A549 (cell line): ENCODE results near the gene BMPR2. TPM values are rescaled to one million over a fixed set of nuclear protein-coding genes. Genes with fewer than 3 reads are reported as not detected.
A peak's percentile ranks its signal among the peaks of the same experiment; 100 is the strongest.

Source experiments
- ATAC-seq, 2 experiments: fragments of 200-7000 bp in 1 of 2; fragments of >200 bp in 1 of 2; cut with Nextera tagmentation in 1 of 2; cut with Tn5 transposase in 1 of 2; 3 replicates each; pipeline versions ENCODE4 v1.8.0 to v1.9.1; 2018 to 2020; ENCODE audit warnings: mild to moderate bottlenecking in 1 of 2, moderate library complexity in 1 of 2
- CTCF ChIA-PET: fragments of 300-600 bp; sonication (Branson Sonifier 250); formaldehyde crosslinking; extraction: SDS; loops from one replicate; lab custom pipeline; 2021; ENCODE audit warnings: antibody characterized with exemption, inconsistent platforms; lab: Yijun Ruan, JAX
- POLR2A ChIA-PET: fragments of 350-600 bp; formaldehyde crosslinking; extraction: SDS; loops from one replicate; lab custom pipeline; 2021; ENCODE audit warnings: antibody characterized with exemption, inconsistent platforms; lab: Yijun Ruan, JAX
- DNase-seq, 2 experiments: peaks; one replicate each; pipeline versions ENCODE4 v3.0.0 to v3.0.0-alpha.2; 2011 to 2016; ENCODE audit warnings: low read depth in 1 of 2, low spot score in 1 of 2
- FAIRE-seq: peaks from 2 replicates; lab custom pipeline; 2011; peaks lifted over from hg19 to GRCh38; lab: Jason Lieb, UNC
- H3K27ac ChIP-seq, 2 experiments: fragments of >200 bp; sonication (Bioruptor Twin); formaldehyde crosslinking; 3 replicates each; pipeline ENCODE4 v1.5.1; 2016 to 2017
- H3K4me1 ChIP-seq: fragments of >200 bp; sonication (Bioruptor Twin); formaldehyde crosslinking; 3 replicates; pipeline ENCODE4 v1.6.1; 2016
- H3K4me2 ChIP-seq: fragments of >200 bp; sonication (Bioruptor Twin); formaldehyde crosslinking; 3 replicates; pipeline ENCODE4 v1.6.1; 2016
- H3K4me3 ChIP-seq: fragments of >200 bp; sonication (Bioruptor Twin); formaldehyde crosslinking; 3 replicates; pipeline ENCODE4 v1.5.1; 2016
- H3K9me3 ChIP-seq: fragments of >200 bp; sonication (Bioruptor Twin); formaldehyde crosslinking; 3 replicates; pipeline ENCODE4 v1.6.1; 2016
- CBX2 ChIP-seq: fragments of 200-600 bp; sonication (generic); IDR thresholded peaks from 2 replicates; pipeline ENCODE4 v1.6.1; 2016; ENCODE audit warnings: low read depth, mild to moderate bottlenecking, borderline replicate concordance
- FOSB ChIP-seq: fragments of 250-450 bp; sonication (Bioruptor Pico); IDR thresholded peaks from 2 replicates; pipeline ENCODE4 v1.5.0; 2020; ENCODE audit warnings: mild to moderate bottlenecking, moderate library complexity
- HEYL ChIP-seq: fragments of 250-450 bp; sonication (Bioruptor Pico); IDR thresholded peaks from 2 replicates; pipeline ENCODE4 v1.8.0; 2021; ENCODE audit warnings: mild to moderate bottlenecking, moderate library complexity
- HOXA7 ChIP-seq: fragments of 250-450 bp; sonication (Bioruptor Pico); IDR thresholded peaks from 2 replicates; pipeline ENCODE4 v1.5.0; 2020; ENCODE audit warnings: mild to moderate bottlenecking, moderate library complexity
- HOXB13 ChIP-seq: fragments of 250-450 bp; sonication (Bioruptor Pico); IDR thresholded peaks from 2 replicates; pipeline ENCODE4 v1.5.0; 2020; ENCODE audit warnings: low read depth, mild to moderate bottlenecking, moderate library complexity
- JUN ChIP-seq, 2 experiments: fragments of >200 bp; sonication (Bioruptor Twin); formaldehyde crosslinking; IDR thresholded peaks; 2 replicates in 1 of 2; 3 replicates in 1 of 2; pipeline ENCODE4 v1.6.1; 2016 to 2017
- MAFK ChIP-seq: fragments of 450-650 bp; IDR thresholded peaks from 2 replicates; pipeline ENCODE4 v1.6.1; 2014; ENCODE audit not compliant: partially characterized antibody
- NR3C1 ChIP-seq: fragments of >200 bp; sonication (Bioruptor Twin); formaldehyde crosslinking; IDR thresholded peaks from 3 replicates; pipeline ENCODE4 v1.6.1; 2017
- PHF8 ChIP-seq: fragments of 200-600 bp; sonication (generic); IDR thresholded peaks from 2 replicates; pipeline ENCODE4 v1.6.1; 2016; ENCODE audit warnings: low read depth, mild to moderate bottlenecking, antibody characterized with exemption, moderate library complexity, borderline replicate concordance
- POLR2A ChIP-seq: IDR thresholded peaks from 2 replicates; pipeline ENCODE4 v1.6.1; 2012; ENCODE audit warnings: mild to moderate bottlenecking, low read length
- RCOR1 ChIP-seq: fragments of 150-350 bp; IDR thresholded peaks from 2 replicates; pipeline ENCODE4 v1.6.1; 2014; ENCODE audit warnings: antibody characterized with exemption, low read length, low read depth
- RFX5 ChIP-seq: fragments of 450-650 bp; IDR thresholded peaks from 2 replicates; pipeline ENCODE4 v1.7.1; 2014; ENCODE audit warnings: antibody characterized with exemption, mild to moderate bottlenecking, moderate library complexity
- WGBS: methylation state at CpG from one replicate; pipeline ENCODE4 v1.1.6; 2017; ENCODE audit errors: missing lambda C conversion rate; 5-methylcytosine and 5-hydroxymethylcytosine counted together
- polyA plus RNA-seq, 4 experiments: library from polyadenylated mRNA; depleted of rRNA in 3 of 4; stranded (reverse); fragments of >200 nt; fragmentation: RNase III in 1 of 4; extraction: RNeasy Plus Mini Kit Qiagen cat#74134 plus additional on column Dnase treatment in 1 of 4; gene quantifications; 2 replicates in 3 of 4; 3 replicates in 1 of 4; pipeline ENCODE4 v1.2.3, GENCODE V29; 2011 to 2017
- TF ChIP-seq, protein P1 (sequence below): fragments of 250-450 bp; sonication (Bioruptor Pico); IDR thresholded peaks from 2 replicates; pipeline ENCODE4 v1.5.0; 2020; ENCODE audit warnings: low read depth, mild to moderate bottlenecking, moderate library complexity
- TF ChIP-seq, protein P2 (sequence below): IDR thresholded peaks from 2 replicates; pipeline ENCODE4 v1.6.1; 2012; ENCODE audit warnings: low read depth, borderline replicate concordance
- TF ChIP-seq, protein P3 (sequence below): IDR thresholded peaks from 2 replicates; pipeline ENCODE4 v1.6.1; 2012
- TF ChIP-seq, protein P4 (sequence below): fragments of 200-600 bp; sonication (generic); IDR thresholded peaks from 2 replicates; pipeline ENCODE4 v1.6.1; 2016; ENCODE audit warnings: antibody characterized with exemption, mild to moderate bottlenecking, moderate library complexity

BMPR2 gene
- polyA plus RNA-seq, 2 of the 4 experiments (the other 2 are of a cell fraction) = 13.9 to 46.3 TPM

DNA sequence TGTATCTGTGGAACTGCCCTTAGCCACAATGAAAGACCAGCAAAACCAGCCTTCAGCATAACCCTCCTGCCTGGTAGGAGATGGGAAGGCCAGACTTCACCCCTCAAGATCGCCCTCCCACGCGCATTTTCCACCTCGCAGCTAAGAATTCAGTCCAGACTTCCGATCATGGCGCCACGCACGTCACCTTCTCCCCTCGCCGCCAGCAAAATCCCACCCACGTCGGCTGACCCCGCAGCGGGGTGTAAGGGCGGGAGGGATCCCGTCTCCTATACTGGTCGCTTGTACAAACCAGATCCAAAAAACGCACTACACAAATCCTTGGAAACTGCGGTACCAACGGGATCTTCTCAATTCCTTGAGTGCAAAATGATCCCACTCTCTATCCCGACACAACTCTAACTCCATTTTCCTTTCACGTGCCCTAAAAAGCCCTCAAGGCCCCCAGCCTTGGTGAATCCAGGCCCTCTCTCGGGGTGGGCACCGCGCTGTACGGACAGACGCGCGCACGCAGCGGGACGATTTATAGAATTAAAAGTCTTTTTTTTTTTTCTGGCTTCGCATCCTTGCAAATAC lies 1.0 kb upstream of the BMPR2 start (continued):
- TF ChIP-seq HOXB13 (peak; percentile 90; the same call in 1 of the 2 replicates), POLR2A (peak; percentile 20; the same call in 1 of the 2 replicates), NR3C1 (no peak), FOSB (CRISPR knock-in tag) (0 out of 2 replicates have a peak, but pooled peaks have one; percentile 68), RCOR1 (no peak), HOXA7 (peak; percentile 73; the same call in 1 of the 2 replicates), CBX2 (no peak)
- TF ChIP-seq, protein P1, sequence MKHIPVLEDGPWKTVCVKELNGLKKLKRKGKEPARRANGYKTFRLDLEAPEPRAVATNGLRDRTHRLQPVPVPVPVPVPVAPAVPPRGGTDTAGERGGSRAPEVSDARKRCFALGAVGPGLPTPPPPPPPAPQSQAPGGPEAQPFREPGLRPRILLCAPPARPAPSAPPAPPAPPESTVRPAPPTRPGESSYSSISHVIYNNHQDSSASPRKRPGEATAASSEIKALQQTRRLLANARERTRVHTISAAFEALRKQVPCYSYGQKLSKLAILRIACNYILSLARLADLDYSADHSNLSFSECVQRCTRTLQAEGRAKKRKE (CRISPR knock-in tag) = peak; percentile 97
- TF ChIP-seq, protein P2, sequence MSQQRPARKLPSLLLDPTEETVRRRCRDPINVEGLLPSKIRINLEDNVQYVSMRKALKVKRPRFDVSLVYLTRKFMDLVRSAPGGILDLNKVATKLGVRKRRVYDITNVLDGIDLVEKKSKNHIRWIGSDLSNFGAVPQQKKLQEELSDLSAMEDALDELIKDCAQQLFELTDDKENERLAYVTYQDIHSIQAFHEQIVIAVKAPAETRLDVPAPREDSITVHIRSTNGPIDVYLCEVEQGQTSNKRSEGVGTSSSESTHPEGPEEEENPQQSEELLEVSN = peak; percentile 78; the same call in 1 of the 2 replicates
- TF ChIP-seq, protein P3, sequence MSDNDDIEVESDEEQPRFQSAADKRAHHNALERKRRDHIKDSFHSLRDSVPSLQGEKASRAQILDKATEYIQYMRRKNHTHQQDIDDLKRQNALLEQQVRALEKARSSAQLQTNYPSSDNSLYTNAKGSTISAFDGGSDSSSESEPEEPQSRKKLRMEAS = peak; percentile 44
- TF ChIP-seq, all 56 proteins: peak for 14

DNA sequence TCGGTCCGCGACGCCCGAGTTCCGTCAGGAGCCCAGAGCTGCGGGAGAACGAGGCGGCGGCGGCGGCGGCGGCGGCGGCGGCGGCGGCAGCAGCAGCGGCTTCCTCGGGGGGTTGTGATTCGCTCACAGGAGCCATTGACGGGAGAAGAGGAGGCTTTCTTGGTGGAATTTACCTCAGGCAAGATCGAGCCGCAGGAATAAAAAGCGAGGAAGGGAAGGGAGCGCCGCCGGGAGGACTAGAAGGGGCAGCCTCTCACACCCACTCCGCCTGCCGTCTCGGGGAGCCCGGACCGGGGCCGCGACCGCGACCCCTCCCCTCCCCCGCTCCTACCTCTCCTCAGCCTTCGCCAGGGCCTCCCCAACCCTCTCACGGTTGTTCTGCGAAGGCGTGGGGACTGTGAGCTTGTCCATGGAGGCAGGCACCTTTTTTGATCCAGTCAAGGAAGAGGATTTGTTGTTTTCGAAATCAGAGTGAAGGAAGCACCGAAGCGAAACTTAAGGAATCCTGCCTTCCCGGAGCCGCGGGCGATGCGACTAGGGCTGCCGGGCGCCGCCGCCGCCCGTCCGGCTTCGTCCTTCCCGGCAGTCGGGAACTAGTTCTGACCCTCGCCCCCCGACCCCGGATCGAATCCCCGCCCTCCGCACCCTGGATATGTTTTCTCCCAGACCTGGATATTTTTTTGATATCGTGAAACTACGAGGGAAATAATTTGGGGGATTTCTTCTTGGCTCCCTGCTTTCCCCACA lies 506 bp downstream of the BMPR2 start:
- CTCF ChIA-PET = interaction anchor here (0.6 kb wide), 1 partner anchor 132 kb away, joined by 4 read pairs; no protein-coding TSS in a partner anchor
- Histone ChIP-seq H3K4me3 (peak overlapping the region; percentile 76), H3K4me2 (peak overlapping the region; percentile 84), H3K27ac (peak overlapping the region; percentile 96 to 98), H3K4me1 (peaks cover 26% of the 10 kb centered on the region), H3K9me3 (no peaks in the 10 kb centered on the region)
- WGBS = 2% methylated on average over 43 of the region's 69 CpGs
- TF ChIP-seq HEYL (CRISPR knock-in tag) (no peak), MAFK (no peak), RFX5 (no peak), PHF8 (peak; percentile 32; the same call in 1 of the 2 replicates)
- POLR2A ChIA-PET = interaction anchor here (0.6 to 1.5 kb wide), 3 partner anchors 11 to 37 kb away, joined by 3 to 6 read pairs (median 3); no protein-coding TSS in a partner anchor
- FAIRE-seq (no peak), ATAC-seq (peak; percentile 47 to 58), DNase-seq (peak in 1 of 2 experiments; percentile 48)

DNA sequence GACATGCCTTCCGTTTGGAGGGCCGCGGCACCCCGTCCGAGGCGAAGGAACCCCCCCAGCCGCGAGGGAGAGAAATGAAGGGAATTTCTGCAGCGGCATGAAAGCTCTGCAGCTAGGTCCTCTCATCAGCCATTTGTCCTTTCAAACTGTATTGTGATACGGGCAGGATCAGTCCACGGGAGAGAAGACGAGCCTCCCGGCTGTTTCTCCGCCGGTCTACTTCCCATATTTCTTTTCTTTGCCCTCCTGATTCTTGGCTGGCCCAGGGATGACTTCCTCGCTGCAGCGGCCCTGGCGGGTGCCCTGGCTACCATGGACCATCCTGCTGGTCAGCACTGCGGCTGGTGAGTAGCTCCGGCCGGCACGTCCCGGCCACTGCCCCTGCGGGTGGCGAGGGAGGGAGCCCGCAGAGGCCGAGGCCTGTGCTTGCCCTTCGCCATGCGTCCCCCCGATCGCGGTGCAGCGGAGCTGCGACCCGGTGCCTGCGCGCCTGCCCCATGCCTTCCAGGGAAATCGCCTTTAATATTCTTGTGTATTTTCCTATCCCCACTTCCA lies 1.2 kb downstream of the BMPR2 start:
- TF ChIP-seq, protein P3 = 0 out of 2 replicates have a peak, but pooled peaks have one; percentile 18
- TF ChIP-seq, protein P1 (CRISPR knock-in tag) = no peak
- TF ChIP-seq, protein P4, sequence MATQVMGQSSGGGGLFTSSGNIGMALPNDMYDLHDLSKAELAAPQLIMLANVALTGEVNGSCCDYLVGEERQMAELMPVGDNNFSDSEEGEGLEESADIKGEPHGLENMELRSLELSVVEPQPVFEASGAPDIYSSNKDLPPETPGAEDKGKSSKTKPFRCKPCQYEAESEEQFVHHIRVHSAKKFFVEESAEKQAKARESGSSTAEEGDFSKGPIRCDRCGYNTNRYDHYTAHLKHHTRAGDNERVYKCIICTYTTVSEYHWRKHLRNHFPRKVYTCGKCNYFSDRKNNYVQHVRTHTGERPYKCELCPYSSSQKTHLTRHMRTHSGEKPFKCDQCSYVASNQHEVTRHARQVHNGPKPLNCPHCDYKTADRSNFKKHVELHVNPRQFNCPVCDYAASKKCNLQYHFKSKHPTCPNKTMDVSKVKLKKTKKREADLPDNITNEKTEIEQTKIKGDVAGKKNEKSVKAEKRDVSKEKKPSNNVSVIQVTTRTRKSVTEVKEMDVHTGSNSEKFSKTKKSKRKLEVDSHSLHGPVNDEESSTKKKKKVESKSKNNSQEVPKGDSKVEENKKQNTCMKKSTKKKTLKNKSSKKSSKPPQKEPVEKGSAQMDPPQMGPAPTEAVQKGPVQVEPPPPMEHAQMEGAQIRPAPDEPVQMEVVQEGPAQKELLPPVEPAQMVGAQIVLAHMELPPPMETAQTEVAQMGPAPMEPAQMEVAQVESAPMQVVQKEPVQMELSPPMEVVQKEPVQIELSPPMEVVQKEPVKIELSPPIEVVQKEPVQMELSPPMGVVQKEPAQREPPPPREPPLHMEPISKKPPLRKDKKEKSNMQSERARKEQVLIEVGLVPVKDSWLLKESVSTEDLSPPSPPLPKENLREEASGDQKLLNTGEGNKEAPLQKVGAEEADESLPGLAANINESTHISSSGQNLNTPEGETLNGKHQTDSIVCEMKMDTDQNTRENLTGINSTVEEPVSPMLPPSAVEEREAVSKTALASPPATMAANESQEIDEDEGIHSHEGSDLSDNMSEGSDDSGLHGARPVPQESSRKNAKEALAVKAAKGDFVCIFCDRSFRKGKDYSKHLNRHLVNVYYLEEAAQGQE = peak; percentile 29; the same call in 1 of the 2 replicates
- TF ChIP-seq JUN (IDR thresholded peaks at IDR 0.05) = peak in 1 of 2 experiments; percentile 35; a peak in 1 of 5 replicates
- Histone ChIP-seq H3K4me1 (peaks cover 27% of the 10 kb centered on the region), H3K4me2 (peak overlapping the region; percentile 84), H3K4me3 (peak overlapping the region; percentile 76), H3K9me3 (no peaks in the 10 kb centered on the region), H3K27ac (peak overlapping the region; percentile 96 to 98)
- peak; percentile 36 to 49; a peak in 5 of 6 replicates for ATAC-seq
- peak in 1 of 2 experiments; percentile 22 for DNase-seq
- no peak for FAIRE-seq
- WGBS = 1% methylated on average over 31 of the region's 38 CpGs
- ChIA-PET CTCF (interaction anchor here (0.6 kb wide), 1 partner anchor 132 kb away, joined by 4 read pairs; no protein-coding TSS in a partner anchor), POLR2A (interaction anchor here (1.5 kb wide), 1 partner anchor 11 kb away, joined by 6 read pairs; no protein-coding TSS in a partner anchor)
